Daoy (cell line): ENCODE data around the gene ARID1B. TPM values are rescaled to one million over a fixed set of nuclear protein-coding genes. Genes with fewer than 3 reads are reported as not detected.

Source experiments
- DNase-seq: peaks from one replicate; pipeline ENCODE4 v3.0.0-alpha.2; 2015; ENCODE audit warnings: low read depth
- total RNA-seq: library from RNA; depleted of rRNA; stranded (reverse); fragments of >200 nt; shearing (Covaris generic); gene quantifications from 2 replicates; pipeline ENCODE4 v1.2.3, GENCODE V29; 2014

The ARID1B gene
- total RNA-seq, 1 experiment from 2014 or later, result 16.3 TPM

GRCh38 chr6:157074969-157075368 lies 297.8 kb downstream of the ARID1B start:
- DNase-seq, result no peak

GRCh38 chr6:157075549-157076450 lies 298.6 kb downstream of the ARID1B start:
- peak; percentile 37 for DNase-seq

GRCh38 chr6:157076451-157076822 lies 299.3 kb downstream of the ARID1B start:
- DNase-seq, result no peak

GRCh38 chr6:157077251-157077650 lies 300.1 kb downstream of the ARID1B start:
- DNase-seq, result no peak

GRCh38 chr6:157078326-157078725 lies 301.1 kb downstream of the ARID1B start:
- DNase-seq, result no peak

- no peak for DNase-seq
These were observed 302.1 kb downstream of the ARID1B start for GRCh38 chr6:157079277-157079676.

- DNase-seq, result no peak
These were observed 302.6 kb downstream of the ARID1B start for GRCh38 chr6:157079771-157080170.

GRCh38 chr6:157080986-157081391 lies 303.8 kb downstream of the ARID1B start:
- DNase-seq, result no peak

GRCh38 chr6:157083343-157083742 lies 306.2 kb downstream of the ARID1B start:
- DNase-seq, result no peak

GRCh38 chr6:157086632-157087031 lies 309.5 kb downstream of the ARID1B start:
- no peak for DNase-seq

GRCh38 chr6:157087974-157088373 lies 310.8 kb downstream of the ARID1B start:
- no peak for DNase-seq

GRCh38 chr6:157088841-157089240 lies 311.7 kb downstream of the ARID1B start:
- DNase-seq, result no peak

- DNase-seq, result no peak
These were observed 312.1 kb downstream of the ARID1B start for GRCh38 chr6:157089258-157089657.

GRCh38 chr6:157089851-157090250 lies 312.7 kb downstream of the ARID1B start:
- no peak for DNase-seq

GRCh38 chr6:157090736-157091135 lies 313.6 kb downstream of the ARID1B start:
- DNase-seq, result no peak

- no peak for DNase-seq
These were observed 314.1 kb downstream of the ARID1B start for GRCh38 chr6:157091243-157091642.

GRCh38 chr6:157091856-157092460 lies 314.8 kb downstream of the ARID1B start:
- DNase-seq, result no peak

GRCh38 chr6:157092736-157093135 lies 315.6 kb downstream of the ARID1B start:
- peak; percentile 51 for DNase-seq

- no peak for DNase-seq
These were observed 316.4 kb downstream of the ARID1B start for GRCh38 chr6:157093536-157093935.

GRCh38 chr6:157094038-157094437 lies 316.9 kb downstream of the ARID1B start:
- DNase-seq, result no peak

- DNase-seq, result no peak
These were observed 317.9 kb downstream of the ARID1B start for GRCh38 chr6:157095084-157095483.

GRCh38 chr6:157095569-157095968 lies 318.4 kb downstream of the ARID1B start:
- no peak for DNase-seq

- DNase-seq, result no peak
These were observed 318.9 kb downstream of the ARID1B start for GRCh38 chr6:157096105-157096504.
